ENCODE measurements around the gene ASAP2. TPM values are rescaled to one million over a fixed set of nuclear protein-coding genes. Genes with fewer than 3 reads are reported as not detected.

ASAP2 gene
- total RNA-seq, 2 experiments from 2014 or later, result 0.27 TPM; not detected in 1

GRCh38 chr2:9287400-9288045, 80.9 kb downstream of the ASAP2 start:
- CTCF ChIA-PET (ENCODE audit: unreplicated experiment), result no interaction called here
- Histone ChIP-seq H3K9me2 (ENCODE audit: insufficient read depth, low read length) (no peaks in the 10 kb centered on the region), H3K4me2 (ENCODE audit: low read length) (no peak overlapping the region), H4K20me1 (ENCODE audit: insufficient read depth, low read length) (no peaks in the 10 kb centered on the region), H3K36me3 (ENCODE audit: insufficient read depth, low read length) (no peaks in the 10 kb centered on the region), H2AFZ (ENCODE audit: low read length) (no peak overlapping the region), H3K79me2 (ENCODE audit: insufficient read depth, low read depth, low read length) (no peaks in the 10 kb centered on the region), H3K4me3 (ENCODE audit: low read depth, low read length, poor library complexity, severe bottlenecking) (no peak overlapping the region), H3K4me1 (ENCODE audit: insufficient read depth, low read length, poor library complexity, severe bottlenecking) (no peaks in the 10 kb centered on the region), H3K9me3 (ENCODE audit: low read length) (no peaks in the 10 kb centered on the region), H3K27ac (ENCODE audit: low read depth, low read length, poor library complexity, severe bottlenecking) (no peak overlapping the region)
- POLR2A ChIA-PET, result no interaction called here
- intact Hi-C loops (cut with micrococcal nuclease; ENCODE audit: unreplicated experiment), result no loop called here
- no peak for TF ChIP-seq EZH2phosphoT487 (IDR thresholded peaks at IDR 0.05; ENCODE audit: borderline replicate concordance, low read depth, low read length)
- TF ChIP-seq, protein P1, sequence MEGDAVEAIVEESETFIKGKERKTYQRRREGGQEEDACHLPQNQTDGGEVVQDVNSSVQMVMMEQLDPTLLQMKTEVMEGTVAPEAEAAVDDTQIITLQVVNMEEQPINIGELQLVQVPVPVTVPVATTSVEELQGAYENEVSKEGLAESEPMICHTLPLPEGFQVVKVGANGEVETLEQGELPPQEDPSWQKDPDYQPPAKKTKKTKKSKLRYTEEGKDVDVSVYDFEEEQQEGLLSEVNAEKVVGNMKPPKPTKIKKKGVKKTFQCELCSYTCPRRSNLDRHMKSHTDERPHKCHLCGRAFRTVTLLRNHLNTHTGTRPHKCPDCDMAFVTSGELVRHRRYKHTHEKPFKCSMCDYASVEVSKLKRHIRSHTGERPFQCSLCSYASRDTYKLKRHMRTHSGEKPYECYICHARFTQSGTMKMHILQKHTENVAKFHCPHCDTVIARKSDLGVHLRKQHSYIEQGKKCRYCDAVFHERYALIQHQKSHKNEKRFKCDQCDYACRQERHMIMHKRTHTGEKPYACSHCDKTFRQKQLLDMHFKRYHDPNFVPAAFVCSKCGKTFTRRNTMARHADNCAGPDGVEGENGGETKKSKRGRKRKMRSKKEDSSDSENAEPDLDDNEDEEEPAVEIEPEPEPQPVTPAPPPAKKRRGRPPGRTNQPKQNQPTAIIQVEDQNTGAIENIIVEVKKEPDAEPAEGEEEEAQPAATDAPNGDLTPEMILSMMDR (conservative IDR thresholded peaks at IDR 0.05; ENCODE audit: low read length), result no peak
- no TSS peak for BruUV-seq (replicated peaks)
- DNase-seq (ENCODE audit: low spot score), result no peak

- intact Hi-C loops (cut with micrococcal nuclease; ENCODE audit: unreplicated experiment), result no loop called here
- Histone ChIP-seq H3K4me1 (ENCODE audit: insufficient read depth, low read length, poor library complexity, severe bottlenecking) (no peaks in the 10 kb centered on the region), H2AFZ (ENCODE audit: low read length) (no peak overlapping the region), H3K9me3 (ENCODE audit: low read length) (no peaks in the 10 kb centered on the region), H3K27ac (ENCODE audit: low read depth, low read length, poor library complexity, severe bottlenecking) (no peak overlapping the region), H3K9me2 (ENCODE audit: insufficient read depth, low read length) (no peaks in the 10 kb centered on the region), H3K4me2 (ENCODE audit: low read length) (no peak overlapping the region), H3K4me3 (ENCODE audit: low read depth, low read length, poor library complexity, severe bottlenecking) (no peak overlapping the region), H4K20me1 (ENCODE audit: insufficient read depth, low read length) (no peaks in the 10 kb centered on the region), H3K36me3 (ENCODE audit: insufficient read depth, low read length) (no peaks in the 10 kb centered on the region), H3K79me2 (ENCODE audit: insufficient read depth, low read depth, low read length) (no peaks in the 10 kb centered on the region)
- ChIA-PET CTCF (ENCODE audit: unreplicated experiment) (no interaction called here), POLR2A (interaction anchor here (0.7 kb wide), 1 partner anchor 10 kb away, joined by 3 read pairs; no protein-coding TSS in a partner anchor)
- DNase-seq (ENCODE audit: low spot score), result no peak
- BruUV-seq (replicated peaks), result no TSS peak
- TF ChIP-seq, protein P1 (conservative IDR thresholded peaks at IDR 0.05; ENCODE audit: low read length), result no peak
- TF ChIP-seq EZH2phosphoT487 (IDR thresholded peaks at IDR 0.05; ENCODE audit: borderline replicate concordance, low read depth, low read length), result no peak
These were observed 81.6 kb downstream of the ASAP2 start for GRCh38 chr2:9288233-9288632.

DNA sequence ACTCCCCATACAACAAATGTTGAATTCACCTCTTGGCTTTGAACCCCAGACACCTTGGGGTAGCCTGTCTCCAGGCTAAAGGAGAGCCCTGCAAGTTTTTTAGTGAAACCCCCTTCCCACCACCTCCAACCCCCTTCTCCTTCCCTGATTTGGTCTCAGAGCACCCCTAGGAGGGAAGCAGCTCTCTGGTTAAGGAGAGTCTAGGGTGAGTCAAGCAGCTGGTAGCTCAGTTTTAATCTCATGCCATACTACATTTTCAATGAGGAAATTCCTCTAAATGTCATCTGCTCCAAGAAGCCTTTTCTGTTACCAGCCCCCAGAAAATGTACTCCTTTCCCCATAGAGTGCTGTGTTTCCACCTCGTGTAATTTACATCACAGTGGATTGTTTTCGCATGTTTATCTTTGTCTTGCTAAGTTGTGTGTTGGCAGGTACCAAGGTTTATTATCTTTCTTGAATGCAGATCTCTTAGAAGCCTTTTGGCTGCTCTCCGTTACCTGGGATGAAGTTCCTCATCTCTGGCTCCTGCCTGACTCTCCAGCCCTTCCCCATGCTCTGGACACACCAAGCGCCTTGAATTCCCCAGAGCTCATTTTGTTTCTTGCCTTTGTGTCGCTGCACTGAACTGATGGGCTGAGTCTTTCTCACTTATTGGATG, 82.2 kb downstream of the ASAP2 start:
- H3K9me2 ChIP-seq (ENCODE audit: insufficient read depth, low read length), result no peaks in the 10 kb centered on the region
- H2AFZ ChIP-seq (ENCODE audit: low read length), result no peak overlapping the region
- TF ChIP-seq EZH2phosphoT487 (IDR thresholded peaks at IDR 0.05; ENCODE audit: borderline replicate concordance, low read depth, low read length), result no peak
- TF ChIP-seq, protein P1 (conservative IDR thresholded peaks at IDR 0.05; ENCODE audit: low read length), result no peak
- H3K36me3 ChIP-seq (ENCODE audit: insufficient read depth, low read length), result no peaks in the 10 kb centered on the region
- no TSS peak for BruUV-seq (replicated peaks)
- H4K20me1 ChIP-seq (ENCODE audit: insufficient read depth, low read length), result no peaks in the 10 kb centered on the region
- no peak overlapping the region for H3K4me2 ChIP-seq (ENCODE audit: low read length)
- intact Hi-C loops (cut with micrococcal nuclease; ENCODE audit: unreplicated experiment), result no loop called here
- H3K4me1 ChIP-seq (ENCODE audit: insufficient read depth, low read length, poor library complexity, severe bottlenecking), result no peaks in the 10 kb centered on the region
- ChIA-PET POLR2A (interaction anchor here (0.7 kb wide), 1 partner anchor 10 kb away, joined by 3 read pairs; no protein-coding TSS in a partner anchor), CTCF (ENCODE audit: unreplicated experiment) (no interaction called here)
- H3K79me2 ChIP-seq (ENCODE audit: insufficient read depth, low read depth, low read length), result no peaks in the 10 kb centered on the region
- no peak overlapping the region for H3K4me3 ChIP-seq (ENCODE audit: low read depth, low read length, poor library complexity, severe bottlenecking)
- H3K27ac ChIP-seq (ENCODE audit: low read depth, low read length, poor library complexity, severe bottlenecking), result no peak overlapping the region
- no peak for DNase-seq (ENCODE audit: low spot score)
- H3K9me3 ChIP-seq (ENCODE audit: low read length), result no peaks in the 10 kb centered on the region
